Osteoblast (primary cell): ENCODE data around the gene ABL2. TPM values are rescaled to one million over a fixed set of nuclear protein-coding genes. Genes with fewer than 3 reads are reported as not detected.
"Not testable (repeated sequence)": the region's sequence is repeated elsewhere in the genome, so short reads cannot be mapped to it uniquely, and the experiment has no call there.

ENCODE experiments used
- DNase-seq: peaks from one replicate; pipeline ENCODE4 v3.0.0; 2011; ENCODE audit warnings: low spot score, mixed read lengths; ENCODE audit not compliant: insufficient read length; ENCODE audit errors: missing footprints
- H2AFZ ChIP-seq: 2 replicates; pipeline ENCODE4 v1.6.0; 2011; ENCODE audit warnings: mild to moderate bottlenecking, low read length
- H3K27ac ChIP-seq: 2 replicates; pipeline ENCODE4 v1.5.1; 2011; ENCODE audit warnings: mild to moderate bottlenecking, low read depth, low read length, moderate library complexity
- H3K27me3 ChIP-seq: 2 replicates; pipeline ENCODE4 v1.6.0; 2012; ENCODE audit warnings: mild to moderate bottlenecking, control low read depth, inconsistent platforms, low read length, moderate library complexity; ENCODE audit not compliant: insufficient read depth
- H3K36me3 ChIP-seq: 2 replicates; pipeline ENCODE4 v1.5.1; 2011; ENCODE audit warnings: mild to moderate bottlenecking, low read length, control low read depth, moderate library complexity; ENCODE audit not compliant: insufficient read depth
- H3K4me1 ChIP-seq: 2 replicates; pipeline ENCODE4 v1.5.1; 2011; ENCODE audit warnings: mild to moderate bottlenecking, low read length, control low read depth, moderate library complexity; ENCODE audit not compliant: insufficient read depth
- H3K4me2 ChIP-seq: 2 replicates; pipeline ENCODE4 v1.6.0; 2011; ENCODE audit warnings: mild to moderate bottlenecking, low read length; ENCODE audit not compliant: insufficient read depth
- H3K4me3 ChIP-seq: fragments of 200-600 bp; sonication (generic); 3 replicates; pipeline ENCODE4 v1.5.1; 2012; ENCODE audit warnings: mild to moderate bottlenecking, low read length, inconsistent platforms; ENCODE audit not compliant: insufficient read depth
- H3K79me2 ChIP-seq: 2 replicates; pipeline ENCODE4 v1.6.0; 2012; ENCODE audit warnings: mild to moderate bottlenecking, low read length, control low read depth, inconsistent platforms; ENCODE audit not compliant: insufficient read depth
- H3K9me3 ChIP-seq: 2 replicates; pipeline ENCODE4 v1.5.1; 2011; ENCODE audit warnings: low read depth, low read length, control low read depth
- H4K20me1 ChIP-seq: 2 replicates; pipeline ENCODE4 v1.6.0; 2012; ENCODE audit warnings: mild to moderate bottlenecking, low read length, control low read depth; ENCODE audit not compliant: insufficient read depth
- total RNA-seq: library from RNA; depleted of rRNA; stranded (reverse); fragments of >200 nt; gene quantifications from 2 replicates; pipeline ENCODE4 v1.2.3, GENCODE V29; 2012
- TF ChIP-seq, protein P1 (sequence below): IDR thresholded peaks from 2 replicates; pipeline ENCODE4 v1.5.1; 2011; ENCODE audit warnings: mild to moderate bottlenecking, low read depth, low read length, moderate library complexity; ENCODE audit errors: extremely low read depth

ABL2 gene
- total RNA-seq, 1 donor = 87.2 TPM

- no peaks in the 10 kb centered on the region for H3K27me3 ChIP-seq
- TF ChIP-seq, protein P1, sequence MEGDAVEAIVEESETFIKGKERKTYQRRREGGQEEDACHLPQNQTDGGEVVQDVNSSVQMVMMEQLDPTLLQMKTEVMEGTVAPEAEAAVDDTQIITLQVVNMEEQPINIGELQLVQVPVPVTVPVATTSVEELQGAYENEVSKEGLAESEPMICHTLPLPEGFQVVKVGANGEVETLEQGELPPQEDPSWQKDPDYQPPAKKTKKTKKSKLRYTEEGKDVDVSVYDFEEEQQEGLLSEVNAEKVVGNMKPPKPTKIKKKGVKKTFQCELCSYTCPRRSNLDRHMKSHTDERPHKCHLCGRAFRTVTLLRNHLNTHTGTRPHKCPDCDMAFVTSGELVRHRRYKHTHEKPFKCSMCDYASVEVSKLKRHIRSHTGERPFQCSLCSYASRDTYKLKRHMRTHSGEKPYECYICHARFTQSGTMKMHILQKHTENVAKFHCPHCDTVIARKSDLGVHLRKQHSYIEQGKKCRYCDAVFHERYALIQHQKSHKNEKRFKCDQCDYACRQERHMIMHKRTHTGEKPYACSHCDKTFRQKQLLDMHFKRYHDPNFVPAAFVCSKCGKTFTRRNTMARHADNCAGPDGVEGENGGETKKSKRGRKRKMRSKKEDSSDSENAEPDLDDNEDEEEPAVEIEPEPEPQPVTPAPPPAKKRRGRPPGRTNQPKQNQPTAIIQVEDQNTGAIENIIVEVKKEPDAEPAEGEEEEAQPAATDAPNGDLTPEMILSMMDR = no peak
- no peaks in the 10 kb centered on the region for H3K9me3 ChIP-seq
- H3K27ac ChIP-seq = peak overlapping the region; percentile 63
- H3K79me2 ChIP-seq = peaks cover 45% of the 10 kb centered on the region
- no peak overlapping the region for H2AFZ ChIP-seq
- peak; percentile 55 for DNase-seq
- H3K4me2 ChIP-seq = no peak overlapping the region
- H3K4me3 ChIP-seq = no peak overlapping the region
- no peaks in the 10 kb centered on the region for H4K20me1 ChIP-seq
- H3K4me1 ChIP-seq = peaks cover 5% of the 10 kb centered on the region
- no peaks in the 10 kb centered on the region for H3K36me3 ChIP-seq
Measured at GRCh38 chr1:179217943-179218507, 11.5 kb downstream of the ABL2 start.

- not testable (repeated sequence) for DNase-seq, H3K4me1 ChIP-seq, H3K27me3 ChIP-seq, H3K4me3 ChIP-seq, H3K4me2 ChIP-seq, H3K9me3 ChIP-seq, H3K27ac ChIP-seq, H4K20me1 ChIP-seq, H2AFZ ChIP-seq, H3K36me3 ChIP-seq
- H3K79me2 ChIP-seq = peaks cover 23% of the 10 kb centered on the region
Measured at GRCh38 chr1:179213317-179213716, 16.2 kb downstream of the ABL2 start.

DNA sequence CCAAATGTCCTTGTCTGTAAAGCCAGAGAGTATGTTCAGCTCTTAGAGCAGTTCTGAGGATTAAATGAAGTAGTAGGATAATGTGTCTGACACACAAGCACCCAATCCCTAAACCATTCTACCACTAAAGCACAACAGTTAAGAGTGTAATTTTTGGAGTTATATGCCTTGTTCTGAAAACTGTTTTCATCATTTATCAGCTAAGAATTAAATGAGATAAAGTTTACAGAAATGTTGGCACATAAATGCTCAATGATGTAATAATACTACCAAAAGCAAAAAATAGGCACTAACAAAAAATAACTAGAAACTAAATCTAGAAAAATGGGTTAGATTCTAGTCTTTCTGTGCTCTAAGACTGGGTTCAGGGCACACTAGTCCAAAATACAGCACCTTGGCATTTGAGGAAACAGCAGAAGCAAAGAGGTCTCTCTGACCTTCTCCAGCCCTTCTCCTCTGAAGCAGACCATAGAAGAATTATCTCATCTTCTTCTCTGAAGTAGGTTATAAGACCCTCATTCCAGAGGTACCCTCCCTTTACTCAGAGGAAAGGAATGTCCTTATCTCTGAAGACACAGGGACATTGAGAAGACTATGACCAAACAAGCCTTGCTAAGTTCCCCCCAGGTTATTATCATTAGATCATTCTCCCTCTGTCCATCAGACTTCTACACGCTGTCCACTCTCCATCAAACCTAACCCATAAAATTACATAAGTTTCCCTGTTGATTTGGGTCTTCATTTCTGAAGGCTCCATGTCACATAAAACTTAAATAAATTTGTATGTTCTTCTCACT, 20.6 kb downstream of the ABL2 start:
- no peak for DNase-seq
- H3K27me3 ChIP-seq = no peaks in the 10 kb centered on the region

GRCh38 chr1:179206812-179207211, 22.7 kb downstream of the ABL2 start:
- no peaks in the 10 kb centered on the region for H3K27me3 ChIP-seq
- no peaks in the 10 kb centered on the region for H3K36me3 ChIP-seq
- peaks cover 5% of the 10 kb centered on the region for H4K20me1 ChIP-seq
- peaks cover 30% of the 10 kb centered on the region for H3K79me2 ChIP-seq
- no peaks in the 10 kb centered on the region for H3K9me3 ChIP-seq
- H2AFZ ChIP-seq = no peak overlapping the region
- DNase-seq = no peak
- H3K27ac ChIP-seq = no peak overlapping the region
- TF ChIP-seq, protein P1 = no peak
- H3K4me3 ChIP-seq = no peak overlapping the region
- no peaks in the 10 kb centered on the region for H3K4me1 ChIP-seq
- no peak overlapping the region for H3K4me2 ChIP-seq

More for the DNA sequence above, 20.6 kb downstream of the ABL2 start:
- Histone ChIP-seq H2AFZ (no peak overlapping the region), H3K79me2 (peaks cover 30% of the 10 kb centered on the region), H3K27ac (no peak overlapping the region), H3K9me3 (no peaks in the 10 kb centered on the region), H3K4me3 (no peak overlapping the region), H3K36me3 (no peaks in the 10 kb centered on the region), H3K4me2 (no peak overlapping the region), H4K20me1 (peaks cover 5% of the 10 kb centered on the region), H3K4me1 (no peaks in the 10 kb centered on the region)
- TF ChIP-seq, protein P1 = no peak
